HG03354 (cell line): Measurements from ENCODE around the gene PLOD1.
"Not testable (repeated sequence)": the region's sequence is repeated elsewhere in the genome, so short reads cannot be mapped to it uniquely, and the experiment has no call there.

Experiments
- ATAC-seq: cut with Tn5 transposase; IDR thresholded peaks from one replicate; pipeline ENCODE4 v1.9.1; 2021; ENCODE audit warnings: mild to moderate bottlenecking; ENCODE audit not compliant: unreplicated experiment, poor library complexity, severe bottlenecking

The PLOD1 gene

GRCh38 chr1:11999236-11999635, 64.7 kb downstream of the PLOD1 start:
- ATAC-seq: no peak

GRCh38 chr1:12001249-12001917, 66.9 kb downstream of the PLOD1 start:
- ATAC-seq: no peak

GRCh38 chr1:12001996-12002493, 67.5 kb downstream of the PLOD1 start:
- ATAC-seq: no peak

GRCh38 chr1:12003762-12004161, 69.2 kb downstream of the PLOD1 start:
- ATAC-seq: no peak

- ATAC-seq: no peak
Observed at GRCh38 chr1:12005488-12006166, 71.1 kb downstream of the PLOD1 start.

- ATAC-seq: no peak
Observed at GRCh38 chr1:12006167-12006921, 71.8 kb downstream of the PLOD1 start.

GRCh38 chr1:12007204-12007603, 72.7 kb downstream of the PLOD1 start:
- no peak for ATAC-seq

GRCh38 chr1:12008355-12008754, 73.8 kb downstream of the PLOD1 start:
- not testable (repeated sequence) for ATAC-seq

GRCh38 chr1:12009318-12009947, 74.9 kb downstream of the PLOD1 start:
- ATAC-seq: no peak

GRCh38 chr1:12010746-12011570, 76.4 kb downstream of the PLOD1 start:
- no peak for ATAC-seq

GRCh38 chr1:12011998-12012397, 77.5 kb downstream of the PLOD1 start:
- ATAC-seq: no peak

GRCh38 chr1:12012560-12013316, 78.2 kb downstream of the PLOD1 start:
- ATAC-seq: no peak

- no peak for ATAC-seq
Observed at GRCh38 chr1:12014141-12014991, 79.8 kb downstream of the PLOD1 start.

- ATAC-seq: no peak
Observed at GRCh38 chr1:12015001-12015491, 80.5 kb downstream of the PLOD1 start.

GRCh38 chr1:12015499-12015898, 81.0 kb downstream of the PLOD1 start:
- no peak for ATAC-seq

GRCh38 chr1:12016182-12016581, 81.7 kb downstream of the PLOD1 start:
- ATAC-seq: no peak

- ATAC-seq: peak; percentile 4
Observed at GRCh38 chr1:12019858-12020509, 85.5 kb downstream of the PLOD1 start.
